HG03045 (cell line): Measurements from ENCODE around the gene NAT14.

Experiments
- ATAC-seq: cut with Tn5 transposase; IDR thresholded peaks from one replicate; pipeline ENCODE4 v1.9.1; 2021; ENCODE audit warnings: mild to moderate bottlenecking, moderate library complexity; ENCODE audit not compliant: unreplicated experiment

The NAT14 gene

GRCh38 chr19:55498246-55498840 is 13.4 kb downstream of the NAT14 start:
- no peak for ATAC-seq

DNA sequence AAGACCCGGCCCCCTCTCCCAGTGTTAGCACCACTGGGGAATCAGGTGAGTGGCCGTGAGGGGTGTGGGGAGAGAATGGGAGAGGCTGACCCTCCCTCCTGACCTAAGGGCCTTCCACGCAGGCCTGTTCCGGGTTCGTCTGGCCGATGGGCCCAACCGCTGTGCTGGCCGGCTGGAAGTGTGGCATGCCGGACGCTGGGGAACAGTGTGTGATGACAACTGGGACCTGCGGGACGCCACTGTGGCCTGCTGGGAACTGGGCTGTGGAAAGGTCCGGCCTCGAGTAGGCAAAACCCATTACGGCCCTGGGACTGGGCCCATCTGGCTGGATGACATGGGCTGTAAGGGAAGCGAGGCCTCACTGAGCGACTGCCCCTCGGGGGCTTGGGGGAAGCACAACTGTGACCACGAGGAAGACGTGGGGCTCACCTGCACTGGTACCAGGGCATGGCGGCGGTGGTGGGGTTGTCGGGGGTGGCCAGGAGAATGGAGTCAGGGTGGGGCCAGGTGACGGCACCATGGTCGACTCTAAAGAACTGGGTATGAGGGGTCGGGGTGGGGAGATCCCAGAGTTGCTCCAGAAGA is 15.5 kb downstream of the NAT14 start:
- no peak for ATAC-seq

- no peak for ATAC-seq
Observed at GRCh38 chr19:55502197-55502952, 17.4 kb downstream of the NAT14 start.

- no peak for ATAC-seq
Observed at GRCh38 chr19:55503157-55503501, 18.1 kb downstream of the NAT14 start.

- ATAC-seq, result peak; percentile 91
Observed at GRCh38 chr19:55503502-55504251, 18.7 kb downstream of the NAT14 start.

- ATAC-seq, result no peak
Observed at GRCh38 chr19:55504252-55504603, 19.2 kb downstream of the NAT14 start.

DNA sequence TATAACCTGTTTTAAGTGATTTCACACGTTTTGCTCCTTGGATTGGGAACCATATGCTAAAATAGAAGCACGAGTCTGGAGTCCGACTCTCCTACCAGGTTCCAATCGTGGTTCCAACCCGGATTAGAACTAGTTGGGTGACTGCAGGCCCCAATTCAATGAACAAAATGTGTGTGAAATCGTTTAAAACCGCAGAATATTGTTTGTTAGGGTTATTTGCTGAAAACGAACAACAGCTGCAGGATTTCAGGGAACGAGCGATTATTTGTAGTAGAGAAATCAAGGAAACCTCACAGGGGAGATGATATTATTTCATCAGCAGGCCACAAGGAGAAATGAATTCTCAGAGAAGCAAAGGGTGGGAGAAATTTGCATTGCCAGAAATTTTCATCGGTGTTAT is 20.0 kb downstream of the NAT14 start:
- ATAC-seq, result no peak

GRCh38 chr19:55508120-55508519 is 23.1 kb downstream of the NAT14 start:
- no peak for ATAC-seq

GRCh38 chr19:55516878-55517620 is 32.1 kb downstream of the NAT14 start:
- peak; percentile 95 for ATAC-seq

GRCh38 chr19:55519451-55520311 is 34.7 kb downstream of the NAT14 start:
- no peak for ATAC-seq

DNA sequence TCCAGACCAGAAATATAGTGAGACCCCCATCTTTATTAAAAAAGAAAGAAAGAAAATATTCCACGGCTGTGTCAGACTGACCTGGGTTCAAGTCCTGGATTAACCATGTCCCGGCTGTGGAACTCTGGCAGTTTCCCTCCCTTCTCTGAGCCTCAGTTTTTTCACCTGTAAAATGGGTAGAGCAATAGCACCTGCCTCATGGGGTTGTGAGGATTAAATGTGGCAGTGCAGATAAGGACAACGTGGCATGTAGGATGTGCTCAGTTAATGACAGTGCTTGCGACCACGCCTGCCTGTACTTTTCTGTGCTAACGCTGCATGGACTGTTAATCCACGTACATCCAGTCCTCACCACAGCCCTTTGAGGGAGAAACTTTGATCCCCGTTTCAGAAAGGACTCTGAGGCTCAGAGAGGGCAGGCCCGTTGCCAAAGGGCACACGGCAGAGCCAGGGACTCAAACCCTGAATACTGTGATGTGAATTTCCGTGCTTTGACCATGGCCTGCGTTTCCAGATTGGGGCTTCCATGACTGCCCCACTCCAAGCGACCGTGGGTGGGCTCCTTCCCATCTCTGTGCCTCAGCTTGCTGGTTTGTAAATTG is 35.8 kb downstream of the NAT14 start:
- no peak for ATAC-seq

DNA sequence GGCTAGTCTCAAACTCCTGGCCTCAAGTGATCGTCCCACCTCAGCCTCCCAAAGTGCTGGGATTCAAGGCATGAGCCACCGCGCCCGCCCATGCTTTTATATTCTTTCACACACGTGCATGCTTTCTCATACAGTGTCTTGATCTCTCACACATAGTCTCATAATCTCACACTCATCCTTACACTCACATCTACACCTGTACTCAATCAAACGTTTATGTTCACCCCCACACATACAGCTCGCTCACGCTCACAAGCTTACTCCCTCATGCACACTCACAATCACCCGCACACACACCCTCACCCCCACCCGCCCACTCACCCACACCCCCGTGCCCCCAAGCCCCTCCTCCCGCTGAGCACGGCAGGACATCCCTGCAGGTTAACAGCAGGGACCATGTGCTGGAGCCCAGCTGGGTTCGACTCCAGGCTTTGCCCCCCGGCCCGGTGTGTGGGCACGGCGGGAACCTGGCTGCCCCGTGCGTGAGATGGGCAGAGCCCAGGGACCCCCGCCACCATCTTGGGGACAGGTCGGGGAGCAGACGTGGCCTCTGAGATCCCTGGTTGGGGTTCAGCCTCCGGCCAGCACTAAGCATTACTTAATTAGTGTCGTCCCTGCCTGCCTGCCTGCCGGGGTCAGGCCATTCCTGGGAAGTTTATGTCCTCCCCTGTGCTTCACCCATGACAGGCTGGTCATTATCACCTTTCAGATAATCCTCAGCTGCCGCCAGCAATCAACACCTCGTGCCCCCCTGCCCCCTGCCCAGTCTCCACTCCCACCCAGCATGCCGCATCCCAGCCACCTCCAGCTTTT is 40.5 kb downstream of the NAT14 start:
- no peak for ATAC-seq

GRCh38 chr19:55526216-55527196 is 41.5 kb downstream of the NAT14 start:
- no peak for ATAC-seq

DNA sequence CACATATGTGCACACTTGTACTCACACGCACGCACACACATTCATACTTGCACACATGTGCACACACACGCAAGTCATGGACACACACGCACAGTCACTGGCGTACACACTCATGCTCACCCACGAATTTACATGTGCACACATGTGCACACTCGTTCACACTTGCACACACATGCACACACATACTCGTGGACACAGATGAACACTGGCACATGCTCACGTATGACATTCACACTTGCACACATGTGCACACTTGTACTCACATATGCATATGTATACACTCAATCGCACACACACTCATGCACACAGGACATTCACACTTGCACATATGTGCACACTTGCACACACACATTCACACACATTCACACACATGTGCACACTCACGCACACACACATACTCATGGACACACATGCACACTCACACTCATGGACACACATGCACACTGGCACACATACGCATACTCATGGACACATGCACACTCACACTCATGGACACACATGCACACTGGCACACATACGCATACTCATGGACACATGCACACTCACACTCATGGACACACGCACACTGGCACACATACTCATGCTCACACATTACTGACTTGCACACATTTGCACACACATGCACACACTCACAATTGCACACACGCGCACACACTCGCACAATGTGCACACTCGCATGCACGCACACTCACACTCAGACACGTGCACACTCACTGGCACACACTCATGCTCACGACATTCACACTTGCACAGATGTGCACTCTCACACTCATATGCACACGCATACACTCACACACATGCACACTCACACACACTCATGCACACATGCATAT is 42.4 kb downstream of the NAT14 start:
- no peak for ATAC-seq

- no peak for ATAC-seq
Observed at GRCh38 chr19:55528030-55528803, 43.2 kb downstream of the NAT14 start.

- ATAC-seq, result no peak
Observed at GRCh38 chr19:55529636-55530234, 44.7 kb downstream of the NAT14 start.
